DMS 273 (cell line): ENCODE measurements around the gene SDR42E2.

Source experiments
- DNase-seq: peaks from one replicate; lab custom pipeline; 2025; ENCODE audit not compliant: unreplicated experiment; lab: John Stamatoyannopoulos, UW

SDR42E2 gene

DNA sequence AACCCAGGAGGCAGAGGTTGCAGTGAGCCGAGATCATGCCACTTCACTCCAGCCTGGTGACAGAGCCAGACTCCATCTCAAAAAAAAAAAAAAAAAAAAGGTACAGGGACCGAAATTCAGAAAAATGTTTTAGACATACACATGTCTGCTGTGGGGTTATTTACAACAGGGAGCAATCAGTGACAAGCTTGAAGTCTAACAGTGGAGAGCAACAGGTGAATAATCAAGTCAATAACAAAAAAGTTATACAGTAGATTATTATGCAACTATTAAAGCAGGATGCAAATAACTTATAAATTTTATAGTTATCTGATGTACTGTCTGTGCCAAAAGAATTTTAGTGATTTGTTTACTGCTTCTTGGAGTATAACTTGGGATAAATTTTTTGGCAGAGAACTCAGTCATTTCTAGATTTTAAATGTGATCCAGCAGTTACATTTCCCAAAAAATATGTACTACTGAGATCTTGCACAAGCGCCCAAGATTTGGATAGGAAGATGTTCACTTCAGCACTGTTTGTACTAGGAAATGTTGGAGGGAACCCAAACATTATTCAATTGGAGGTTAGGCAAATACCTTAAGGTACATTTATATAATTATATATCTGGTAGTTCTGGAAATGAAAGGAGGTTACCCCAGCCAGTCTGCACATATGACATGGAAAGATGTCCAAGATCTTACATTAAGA is 77.9 kb downstream of the SDR42E2 start:
- no peak for DNase-seq
